Spleen (tissue), 11 donors: ENCODE data around the gene RNF13. TPM values are rescaled to one million over a fixed set of nuclear protein-coding genes. Genes with fewer than 3 reads are reported as not detected.

Experiments
- DNase-seq: peaks from one replicate; pipeline ENCODE4 v3.0.0-alpha.2; 2020
- H3K27ac ChIP-seq, 8 donors: fragments of 200-600 bp; sonication (generic) in 7 of 8; 1 replicate in 4 of 8; 2 replicates in 4 of 8; pipeline versions ENCODE4 v1.5.0 to v1.8.0; 2016 to 2021; ENCODE audit warnings: inconsistent platforms in 4 of 8, mild to moderate bottlenecking in 4 of 8, moderate library complexity in 1 of 8
- H3K27me3 ChIP-seq, 7 donors: fragments of 200-600 bp; sonication (generic) in 6 of 7; replicated peaks in 1 of 7; 1 replicate in 4 of 7; 2 replicates in 3 of 7; pipeline versions ENCODE4 v1.5.0 to v1.8.0; 2016 to 2021; ENCODE audit warnings: inconsistent platforms in 3 of 7, mild to moderate bottlenecking in 1 of 7
- H3K36me3 ChIP-seq, 6 donors: fragments of 200-600 bp; sonication (generic) in 5 of 6; 1 replicate in 4 of 6; 2 replicates in 2 of 6; pipeline versions ENCODE4 v1.5.0 to v1.8.0; 2016 to 2021; ENCODE audit warnings: inconsistent platforms in 2 of 6
- H3K4me1 ChIP-seq, 6 donors: fragments of 200-600 bp; sonication (generic) in 5 of 6; 1 replicate in 3 of 6; 2 replicates in 3 of 6; pipeline versions ENCODE4 v1.5.0 to v1.8.0; 2016 to 2021; ENCODE audit warnings: inconsistent platforms in 3 of 6
- H3K4me3 ChIP-seq, 8 donors: fragments of 200-600 bp; sonication (generic) in 7 of 8; 1 replicate in 4 of 8; 2 replicates in 4 of 8; pipeline versions ENCODE4 v1.5.0 to v1.8.0; 2016 to 2021; ENCODE audit warnings: inconsistent platforms in 4 of 8, mild to moderate bottlenecking in 4 of 8, moderate library complexity in 2 of 8
- H3K9me3 ChIP-seq, 8 donors: fragments of 200-600 bp; sonication (generic) in 7 of 8; 1 replicate in 4 of 8; 2 replicates in 4 of 8; pipeline versions ENCODE4 v1.5.0 to v1.8.0; 2016 to 2021; ENCODE audit warnings: inconsistent platforms in 4 of 8
- POLR2A ChIP-seq, 3 donors: fragments of 450-650 bp; IDR thresholded peaks; one replicate each; pipeline ENCODE4 v1.5.1; 2017; ENCODE audit warnings: antibody characterized with exemption in 3 of 3, mild to moderate bottlenecking in 1 of 3
- POLR2AphosphoS5 ChIP-seq, 3 donors: sonication (generic); formaldehyde crosslinking; IDR thresholded peaks; one replicate each; pipeline ENCODE4 v1.5.1; 2017; ENCODE audit warnings: antibody characterized with exemption in 3 of 3
- WGBS, 5 donors: extraction: QIAGEN DNeasy Blood & Tissue Kit in 3 of 5; methylation state at CpG; one replicate each; pipeline versions ENCODE4 v1.1.5 to v1.1.7; 2013 to 2018; 5-methylcytosine and 5-hydroxymethylcytosine counted together
- intact Hi-C: fragments of 100-400 bp; cut with DNase I; formaldehyde crosslinking; loops from one replicate; pipeline ENCODE4 v1.15.0; 2023; ENCODE audit warnings: low total_unique reads
- polyA plus RNA-seq, 3 donors: library from polyadenylated mRNA; stranded (reverse); fragments of 200-250 nt; gene quantifications; one replicate each; pipeline ENCODE4 v1.2.1, GENCODE V29; 2013
- small RNA-seq, 4 donors: library from RNA; depleted of rRNA; stranded (forward); fragments of <200 nt; gene quantifications; one replicate each; pipeline ENCODE3, GENCODE V24; 2016
- total RNA-seq, 7 donors: library from RNA; depleted of rRNA in 3 of 7; stranded (reverse); fragments of >200 nt in 3 of 7; fragmentation: NEBNext Ultra II Directional in 4 of 7; extraction: Animal tissue kit (Norgen Biotek cat#: 25700) in 4 of 7; gene quantifications; one replicate each; pipeline versions ENCODE4 v1.1.0 to v1.2.1, GENCODE V29; 2016 to 2021
- TF ChIP-seq, protein P1 (sequence below), 11 experiments: fragments of 200-600 bp in 7 of 11; fragments of 450-650 bp in 4 of 11; sonication (generic) in 4 of 11; IDR thresholded peaks in 8 of 11; conservative IDR thresholded peaks in 3 of 11; 1 replicate in 7 of 11; 2 replicates in 4 of 11; pipeline versions ENCODE4 v1.4.0 to v1.8.0; 2016 to 2021; ENCODE audit warnings: antibody characterized with exemption in 11 of 11, inconsistent platforms in 4 of 11, mild to moderate bottlenecking in 1 of 11
- donor health status: healthy with polysubstance abuse.
- donor health status: DM: no; HTN: no; CAD: no; lungs with moderate emphysema.
- donor health status: DM: no; HTN: no; CAD: no.
- donor health status: Bipolar disorder and iron deficiency.
- donor health status: healthy.
- donor health status: DM: no; HTN: no; CAD: no.
- donor health status: DM: yes; HTN: yes; CAD: no.

Gene RNF13
- total and polyA plus RNA-seq, 10 donors: 30.7 to 137 (median 111) TPM

DNA sequence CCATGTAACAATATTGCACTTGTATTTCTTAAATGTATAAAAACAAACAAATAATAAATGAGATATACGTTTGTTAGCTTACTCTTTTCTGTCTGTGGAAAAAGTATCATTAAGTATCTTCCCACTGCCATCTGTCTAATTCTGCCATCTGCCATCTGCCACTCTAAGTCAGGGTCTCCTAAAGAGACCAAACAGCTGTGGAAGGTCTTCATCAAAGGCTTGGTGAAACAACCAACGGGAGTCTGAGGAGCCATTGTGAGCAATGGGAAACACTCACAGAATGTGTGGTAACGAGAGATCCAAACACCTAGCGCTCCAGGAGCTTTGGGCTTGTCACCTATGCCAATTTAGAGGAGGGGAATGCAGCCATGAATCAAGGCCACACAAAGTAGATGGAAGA is 186.4 kb downstream of the RNF13 start:
- intact Hi-C loops: no loop called here
- Histone ChIP-seq H3K27ac (no peak overlapping the region), H3K27me3 (no peaks in the 10 kb centered on the region), H3K9me3 (peaks cover 2 to 32% (median 18%) of the 10 kb centered on the region in 8 donors), H3K4me3 (no peak overlapping the region), H3K36me3 (no peaks in the 10 kb centered on the region), H3K4me1 (no peaks in the 10 kb centered on the region)
- WGBS, 5 donors: 80 to 93% (median 90%) methylated on average over 4 of the region's 4 CpGs
- DNase-seq: no peak
- TF ChIP-seq, protein P1, sequence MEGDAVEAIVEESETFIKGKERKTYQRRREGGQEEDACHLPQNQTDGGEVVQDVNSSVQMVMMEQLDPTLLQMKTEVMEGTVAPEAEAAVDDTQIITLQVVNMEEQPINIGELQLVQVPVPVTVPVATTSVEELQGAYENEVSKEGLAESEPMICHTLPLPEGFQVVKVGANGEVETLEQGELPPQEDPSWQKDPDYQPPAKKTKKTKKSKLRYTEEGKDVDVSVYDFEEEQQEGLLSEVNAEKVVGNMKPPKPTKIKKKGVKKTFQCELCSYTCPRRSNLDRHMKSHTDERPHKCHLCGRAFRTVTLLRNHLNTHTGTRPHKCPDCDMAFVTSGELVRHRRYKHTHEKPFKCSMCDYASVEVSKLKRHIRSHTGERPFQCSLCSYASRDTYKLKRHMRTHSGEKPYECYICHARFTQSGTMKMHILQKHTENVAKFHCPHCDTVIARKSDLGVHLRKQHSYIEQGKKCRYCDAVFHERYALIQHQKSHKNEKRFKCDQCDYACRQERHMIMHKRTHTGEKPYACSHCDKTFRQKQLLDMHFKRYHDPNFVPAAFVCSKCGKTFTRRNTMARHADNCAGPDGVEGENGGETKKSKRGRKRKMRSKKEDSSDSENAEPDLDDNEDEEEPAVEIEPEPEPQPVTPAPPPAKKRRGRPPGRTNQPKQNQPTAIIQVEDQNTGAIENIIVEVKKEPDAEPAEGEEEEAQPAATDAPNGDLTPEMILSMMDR (IDR thresholded peaks at IDR 0.05 in 8 of 11, conservative IDR thresholded peaks at IDR 0.05 in 3 of 11): no peak
- TF ChIP-seq POLR2AphosphoS5 (IDR thresholded peaks at IDR 0.05): no peak
- no peak for TF ChIP-seq POLR2A (IDR thresholded peaks at IDR 0.05)

DNA sequence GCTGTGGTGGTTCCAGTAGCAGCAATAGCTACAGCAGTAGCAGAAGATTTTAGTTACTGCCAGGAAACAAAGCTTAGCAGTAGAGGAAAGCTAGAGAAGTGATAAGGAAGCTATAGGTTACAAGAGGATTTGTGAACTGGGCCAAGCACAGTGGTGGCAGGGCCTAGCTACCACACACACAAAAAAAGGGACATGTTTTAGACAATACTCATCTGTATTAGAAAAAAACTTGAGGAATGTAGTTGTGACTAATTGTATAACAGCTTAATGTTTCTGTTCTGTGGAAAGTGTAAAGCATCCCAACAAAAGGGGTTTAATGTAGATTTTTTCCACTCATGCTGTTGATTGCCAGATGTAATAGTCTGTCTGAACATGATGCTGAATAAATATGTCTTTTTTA is 187.6 kb downstream of the RNF13 start:
- no peak for TF ChIP-seq POLR2AphosphoS5 (IDR thresholded peaks at IDR 0.05)
- TF ChIP-seq, protein P1 (IDR thresholded peaks at IDR 0.05 in 8 of 11, conservative IDR thresholded peaks at IDR 0.05 in 3 of 11): no peak
- TF ChIP-seq POLR2A (IDR thresholded peaks at IDR 0.05): no peak
- Histone ChIP-seq H3K27me3 (no peaks in the 10 kb centered on the region), H3K4me1 (no peaks in the 10 kb centered on the region), H3K27ac (no peak overlapping the region), H3K4me3 (no peak overlapping the region), H3K36me3 (no peaks in the 10 kb centered on the region), H3K9me3 (peaks cover 0 to 20% (median 7%) of the 10 kb centered on the region in 8 donors)
- no peak for DNase-seq
- intact Hi-C loops: no loop called here

DNA sequence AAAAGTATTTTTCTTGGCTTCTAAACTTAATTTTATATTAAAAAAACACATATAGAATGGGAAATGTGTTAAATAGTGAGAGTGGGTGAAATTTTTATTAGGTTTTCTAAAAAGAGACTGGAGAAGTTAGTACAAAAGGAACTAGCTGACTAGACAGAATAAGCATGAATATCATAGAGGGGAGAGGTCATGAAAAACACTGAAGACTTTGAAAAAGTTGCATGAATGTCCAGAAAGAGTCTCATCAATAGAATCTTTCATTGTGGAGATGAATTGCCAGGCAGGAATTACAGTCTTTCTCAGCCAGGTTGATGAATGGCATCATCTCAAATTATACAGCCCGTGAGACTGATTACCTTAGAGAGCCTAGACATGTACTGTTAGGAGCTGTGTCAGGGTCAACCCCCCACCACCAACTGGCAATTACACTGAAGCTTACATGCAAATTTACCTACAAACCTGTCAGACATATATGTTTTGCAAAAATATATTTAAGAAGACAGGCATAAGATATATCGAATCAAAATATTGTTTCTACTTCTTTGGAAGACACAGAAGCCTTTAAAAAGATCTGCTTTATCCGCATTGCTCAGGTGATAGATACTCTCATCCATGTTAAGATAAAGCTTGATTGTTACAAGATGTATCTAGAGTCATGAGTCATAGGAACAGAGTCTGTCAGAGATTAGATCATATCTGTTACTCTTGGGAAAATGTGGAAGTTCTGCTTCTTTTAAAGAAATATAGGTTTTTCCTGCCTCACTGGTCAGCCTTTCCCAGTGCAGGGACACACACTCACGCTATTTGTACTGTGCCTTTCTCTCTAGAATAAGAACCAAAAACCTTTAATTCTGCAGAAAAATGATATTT is 192.5 kb downstream of the RNF13 start:
- WGBS, 5 donors: 59 to 71% (median 69%) methylated on average over 4 of the region's 4 CpGs
- Histone ChIP-seq H3K27me3 (no peaks in the 10 kb centered on the region), H3K27ac (no peak overlapping the region), H3K4me3 (no peak overlapping the region), H3K36me3 (no peaks in the 10 kb centered on the region), H3K4me1 (no peaks in the 10 kb centered on the region), H3K9me3 (no peaks in the 10 kb centered on the region)
- intact Hi-C loops: no loop called here
- TF ChIP-seq POLR2A (IDR thresholded peaks at IDR 0.05) (no peak), POLR2AphosphoS5 (IDR thresholded peaks at IDR 0.05) (no peak)
- DNase-seq: no peak

DNA sequence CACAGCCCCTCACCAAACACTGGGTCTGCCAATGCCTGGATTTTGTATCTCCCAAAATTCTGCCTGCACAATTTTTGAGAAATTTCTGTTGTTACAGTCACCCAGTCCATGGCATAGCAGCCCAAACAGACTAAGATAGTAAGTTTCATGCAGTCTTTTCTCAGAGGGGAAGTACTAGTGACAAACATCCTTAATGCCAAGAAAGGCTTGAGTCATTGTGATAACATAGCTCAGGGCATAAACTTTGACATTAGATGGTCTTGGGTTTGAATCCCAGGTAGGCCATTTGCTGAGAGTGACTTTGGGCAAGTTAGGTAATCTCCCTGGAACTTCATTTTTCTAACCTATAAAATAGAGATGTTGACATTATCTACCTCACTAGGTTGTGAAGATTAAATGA is 193.8 kb downstream of the RNF13 start:
- intact Hi-C loops: no loop called here
- Histone ChIP-seq H3K36me3 (no peaks in the 10 kb centered on the region), H3K4me1 (no peaks in the 10 kb centered on the region), H3K4me3 (no peak overlapping the region), H3K27me3 (no peaks in the 10 kb centered on the region), H3K9me3 (no peaks in the 10 kb centered on the region), H3K27ac (no peak overlapping the region)
- TF ChIP-seq POLR2AphosphoS5 (IDR thresholded peaks at IDR 0.05) (no peak), POLR2A (IDR thresholded peaks at IDR 0.05) (no peak)
- TF ChIP-seq, protein P1 (IDR thresholded peaks at IDR 0.05 in 8 of 11, conservative IDR thresholded peaks at IDR 0.05 in 3 of 11): no peak
- DNase-seq: no peak

Small RNAs within 50 kb of the gene (small RNA-seq; reads per million reads assigned to genes)
- gene RNU6-507P: 0 reads per million in 4 donors
- 0 reads per million in 4 donors for gene RNU6-720P

Other genes starting within 250 kb of the RNF13 start
- 10 to 100 TPM; 43.5 to 70.6 (median 63.7) TPM for gene WWTR1, start 155.2 kb upstream of the RNF13 start, total RNA-seq
- gene WWTR1, start 155.2 kb upstream of the RNF13 start, polyA plus RNA-seq: 10 to 100 TPM in 1 of 3 donors, 1 to 10 TPM in 2; 8.4 to 15.3 (median 8.8) TPM
- gene COMMD2, start 60.7 kb upstream of the RNF13 start, total RNA-seq: 10 to 100 TPM; 22.4 to 36.1 (median 31.9) TPM
- 10 to 100 TPM in 1 of 3 donors, 1 to 10 TPM in 2; 8.9 to 12.5 (median 9.9) TPM for gene COMMD2, start 60.7 kb upstream of the RNF13 start, polyA plus RNA-seq
- gene ANKUB1, start 20.7 kb upstream of the RNF13 start, total RNA-seq: not detected
- under 1 TPM in 2 of 3 donors, not detected in 1; 0.03 to 0.10 TPM for gene ANKUB1, start 20.7 kb upstream of the RNF13 start, polyA plus RNA-seq
- 10 to 100 TPM; 11.8 to 21.9 (median 19.2) TPM for gene PFN2, start 157.7 kb downstream of the RNF13 start, total RNA-seq
- 10 to 100 TPM; 11.4 to 18.0 (median 17.6) TPM for gene PFN2, start 157.7 kb downstream of the RNF13 start, polyA plus RNA-seq